Esophagus muscularis mucosa (tissue), 4 donors: ENCODE measurements around the gene LIN7B.

Experiments
- CTCF ChIP-seq, 3 experiments: fragments of 200-600 bp in 2 of 3; fragments of 450-650 bp in 1 of 3; sonication (generic) in 2 of 3; IDR thresholded peaks; one replicate each; pipeline ENCODE4 v1.5.1; 2017 to 2019; ENCODE audit warnings: antibody characterized with exemption in 3 of 3, mild to moderate bottlenecking in 2 of 3, moderate library complexity in 1 of 3
- EP300 ChIP-seq: sonication (generic); formaldehyde crosslinking; IDR thresholded peaks from one replicate; pipeline ENCODE4 v1.6.1; 2017; ENCODE audit warnings: antibody characterized with exemption
- POLR2A ChIP-seq: fragments of 450-650 bp; IDR thresholded peaks from one replicate; pipeline ENCODE4 v1.6.1; 2017; ENCODE audit warnings: antibody characterized with exemption, moderate library complexity, mild to moderate bottlenecking, low read depth
- POLR2AphosphoS5 ChIP-seq, 2 donors: sonication (generic); formaldehyde crosslinking; IDR thresholded peaks; one replicate each; pipeline ENCODE4 v1.6.1; 2017; ENCODE audit warnings: antibody characterized with exemption in 2 of 2

- TF ChIP-seq CTCF (IDR thresholded peaks at IDR 0.05) (no peak), EP300 (no peak), POLR2A (no peak), POLR2AphosphoS5 (IDR thresholded peaks at IDR 0.05) (no peak)
These were observed 53.8 kb downstream of the LIN7B start for GRCh38 chr19:49167857-49168409.
